ENCODE results near the gene TXN. TPM values are rescaled to one million over a fixed set of nuclear protein-coding genes. Genes with fewer than 3 reads are reported as not detected.

TXN gene
- total RNA-seq = 113 and 193 TPM in 2 replicates

GRCh38 chr9:110256380-110257096 is at the start of gene TXN:
Gene TXN (minus strand): TSS chr9:110256507. CDS start chr9:110256435, 72 bp downstream.

GRCh38 chr9:110208031-110208430 is 48.3 kb downstream of the TXN start, which contains the start of gene C9orf152:
Gene C9orf152 (minus strand): TSS chr9:110208159. CDS start chr9:110207579, 580 bp downstream.

Other genes starting within 250 kb of the TXN start
- gene C9orf152, start 48.3 kb downstream of the TXN start, total RNA-seq = not detected in 2 replicates
- not detected in 2 replicates for gene TXNDC8, start 81.4 kb upstream of the TXN start, total RNA-seq

Data from mesangial cell (primary cell).